Astrocyte of the cerebellum (primary cell): ENCODE results near the gene SH3YL1.

Experiments
- DNase-seq: peaks from one replicate; pipeline ENCODE4 v3.0.0-alpha.2; 2011; ENCODE audit warnings: low read depth
- H3K4me3 ChIP-seq: 2 replicates; pipeline ENCODE4 v1.5.1; 2011; ENCODE audit warnings: mild to moderate bottlenecking, low read depth, low read length, moderate library complexity
- CTCF ChIP-seq: IDR thresholded peaks from 2 replicates; pipeline ENCODE4 v1.5.1; 2012; ENCODE audit warnings: low read length, low read depth, moderate library complexity, mild to moderate bottlenecking; ENCODE audit errors: missing control alignments
- in situ Hi-C: cut with HindIII; loops from 2 replicates; pipeline ENCODE4 v1.10.0; 2017; ENCODE audit warnings: low sequenced_read_pairs

SH3YL1 gene

GRCh38 chr2:275466-275865 lies 11.6 kb upstream of the SH3YL1 start:
- in situ Hi-C loops, result no loop called here
- no peak for DNase-seq
- no peak for TF ChIP-seq CTCF
- no peak overlapping the region for H3K4me3 ChIP-seq

- in situ Hi-C loops, result no loop called here
- no peak for DNase-seq
- no peak overlapping the region for H3K4me3 ChIP-seq
- TF ChIP-seq CTCF, result no peak
Measured at GRCh38 chr2:274503-274902, 10.7 kb upstream of the SH3YL1 start.

- in situ Hi-C loops, result no loop called here
- DNase-seq, result no peak
- TF ChIP-seq CTCF, result no peak
- no peak overlapping the region for H3K4me3 ChIP-seq
Measured at GRCh38 chr2:273333-273732, 9.5 kb upstream of the SH3YL1 start.

GRCh38 chr2:271917-272316 lies 8.1 kb upstream of the SH3YL1 start:
- no peak for DNase-seq
- TF ChIP-seq CTCF, result no peak
- in situ Hi-C loops, result no loop called here
- H3K4me3 ChIP-seq, result no peak overlapping the region

GRCh38 chr2:270861-271260 lies 7.0 kb upstream of the SH3YL1 start:
- no peak overlapping the region for H3K4me3 ChIP-seq
- TF ChIP-seq CTCF, result no peak
- in situ Hi-C loops, result no loop called here
- DNase-seq, result no peak

GRCh38 chr2:269356-270030 lies 5.7 kb upstream of the SH3YL1 start:
- no peak for DNase-seq
- no peak overlapping the region for H3K4me3 ChIP-seq
- no peak for TF ChIP-seq CTCF
- in situ Hi-C loops, result no loop called here
